Hematopoietic multipotent progenitor cell (in vitro differentiated cells): ENCODE data around the gene NOX5. TPM values are rescaled to one million over a fixed set of nuclear protein-coding genes. Genes with fewer than 3 reads are reported as not detected.
"Not testable (repeated sequence)": the region's sequence is repeated elsewhere in the genome, so short reads cannot be mapped to it uniquely, and the experiment has no call there.

Experiments
- DNase-seq, 3 donors: peaks; one replicate each; pipeline ENCODE4 v3.0.0-alpha.2; 2011 to 2015; ENCODE audit warnings: low read depth in 2 of 3, low spot score in 2 of 3
- total RNA-seq: library from RNA; depleted of rRNA; stranded (reverse); fragments of >200 nt; gene quantifications from one replicate; pipeline ENCODE4 v1.2.3, GENCODE V29; 2012

Gene NOX5
- total RNA-seq, 1 donor: under 0.01 TPM

GRCh38 chr15:69046781-69047180 lies 32.3 kb downstream of the NOX5 start:
- no peak for DNase-seq

GRCh38 chr15:69049976-69050375 lies 35.5 kb downstream of the NOX5 start:
- no peak for DNase-seq

- DNase-seq: no peak
Observed at GRCh38 chr15:69055251-69055650, 40.8 kb downstream of the NOX5 start.

- DNase-seq: no peak
Observed at GRCh38 chr15:69056365-69056764, 41.9 kb downstream of the NOX5 start.

GRCh38 chr15:69058830-69059556 lies 44.5 kb downstream of the NOX5 start:
- peak; percentile 60 to 85 (median 67) for DNase-seq

- DNase-seq: no peak
Observed at GRCh38 chr15:69059557-69059943, 45.1 kb downstream of the NOX5 start.

GRCh38 chr15:69060041-69060481 lies 45.6 kb downstream of the NOX5 start:
- DNase-seq: no peak

GRCh38 chr15:69060744-69061143 lies 46.2 kb downstream of the NOX5 start:
- no peak for DNase-seq

- DNase-seq: no peak
Observed at GRCh38 chr15:69061414-69061842, 46.9 kb downstream of the NOX5 start.

GRCh38 chr15:69064649-69065048 lies 50.2 kb downstream of the NOX5 start:
- DNase-seq: no peak

GRCh38 chr15:69066007-69066995 lies 51.8 kb downstream of the NOX5 start:
- no peak for DNase-seq

GRCh38 chr15:69067296-69067695 lies 52.8 kb downstream of the NOX5 start:
- no peak for DNase-seq

GRCh38 chr15:69068157-69068556 lies 53.7 kb downstream of the NOX5 start:
- no peak for DNase-seq

- not testable (repeated sequence) for DNase-seq
Observed at GRCh38 chr15:69069290-69069689, 54.8 kb downstream of the NOX5 start.

- DNase-seq: no peak
Observed at GRCh38 chr15:69069996-69070395, 55.5 kb downstream of the NOX5 start.

GRCh38 chr15:69070396-69070795 lies 55.9 kb downstream of the NOX5 start:
- no peak for DNase-seq

GRCh38 chr15:69071260-69071659 lies 56.8 kb downstream of the NOX5 start:
- no peak for DNase-seq

- no peak for DNase-seq
Observed at GRCh38 chr15:69072906-69073305, 58.4 kb downstream of the NOX5 start.

- peak in 1 of 3 donors; percentile 28 for DNase-seq
Observed at GRCh38 chr15:69074001-69074842, 59.7 kb downstream of the NOX5 start.

- DNase-seq: no peak
Observed at GRCh38 chr15:69074843-69075224, 60.3 kb downstream of the NOX5 start.

GRCh38 chr15:69075440-69075839 lies 60.9 kb downstream of the NOX5 start:
- no peak for DNase-seq
